ENCODE data around the gene WNK2. TPM values are rescaled to one million over a fixed set of nuclear protein-coding genes. Genes with fewer than 3 reads are reported as not detected.
A peak's percentile ranks its signal among the peaks of the same experiment; 100 is the strongest.

WNK2 gene
- total and polyA plus RNA-seq, 5 donors, result 167 to 322 (median 246) TPM

- whole genome bisulfite sequencing, result 52% methylated on average over 2 of the region's 2 CpGs
- ATAC-seq (no peak), DNase-seq (peak in 1 of 3 donors; percentile 26)
- H3K4me1 ChIP-seq (ENCODE audit: control insufficient read depth, insufficient read depth, low read length), result peaks cover 3% of the 10 kb centered on the region
- H3K27ac ChIP-seq (ENCODE audit: low read length), result peak overlapping the region; percentile 32
- no peak overlapping the region for H3K4me3 ChIP-seq (ENCODE audit: low read length)
- no peaks in the 10 kb centered on the region for H3K9me3 ChIP-seq (ENCODE audit: control insufficient read depth, low read length)
- no peaks in the 10 kb centered on the region for H3K27me3 ChIP-seq (ENCODE audit: control insufficient read depth, insufficient read depth)
- intact Hi-C loops (cut with DNase I), result no loop called here
Observed at GRCh38 chr9:93224591-93224990, 40.7 kb downstream of the WNK2 start.

GRCh38 chr9:93225417-93225816 lies 41.5 kb downstream of the WNK2 start:
- intact Hi-C loops (cut with DNase I), result no loop called here

GRCh38 chr9:93225892-93226291 lies 42.0 kb downstream of the WNK2 start:
- Histone ChIP-seq H3K27ac (ENCODE audit: low read length) (no peak overlapping the region), H3K27me3 (ENCODE audit: control insufficient read depth, insufficient read depth) (no peaks in the 10 kb centered on the region), H3K4me1 (ENCODE audit: control insufficient read depth, insufficient read depth, low read length) (peaks cover 3% of the 10 kb centered on the region), H3K9me3 (ENCODE audit: control insufficient read depth, low read length) (no peaks in the 10 kb centered on the region), H3K4me3 (ENCODE audit: low read length) (no peak overlapping the region)
- 67% methylated on average over 9 of the region's 9 CpGs for WGBS
- intact Hi-C loops (cut with DNase I), result no loop called here
- peak in 1 of 3 donors; percentile 19 for DNase-seq
- ATAC-seq, result no peak

More at GRCh38 chr9:93225417-93225816, 41.5 kb downstream of the WNK2 start:
- H3K27ac ChIP-seq (ENCODE audit: low read length), result no peak overlapping the region
- peaks cover 3% of the 10 kb centered on the region for H3K4me1 ChIP-seq (ENCODE audit: control insufficient read depth, insufficient read depth, low read length)
- H3K27me3 ChIP-seq (ENCODE audit: control insufficient read depth, insufficient read depth), result no peaks in the 10 kb centered on the region
- H3K4me3 ChIP-seq (ENCODE audit: low read length), result no peak overlapping the region
- no peak for ATAC-seq
- no peaks in the 10 kb centered on the region for H3K9me3 ChIP-seq (ENCODE audit: control insufficient read depth, low read length)
- no peak for DNase-seq
- 58% methylated on average over 7 of the region's 7 CpGs for WGBS

GRCh38 chr9:93226819-93227218 lies 42.9 kb downstream of the WNK2 start:
- Histone ChIP-seq H3K27ac (ENCODE audit: low read length) (no peak overlapping the region), H3K4me1 (ENCODE audit: control insufficient read depth, insufficient read depth, low read length) (peaks cover 3% of the 10 kb centered on the region), H3K9me3 (ENCODE audit: control insufficient read depth, low read length) (no peaks in the 10 kb centered on the region), H3K4me3 (ENCODE audit: low read length) (no peak overlapping the region), H3K27me3 (ENCODE audit: control insufficient read depth, insufficient read depth) (no peaks in the 10 kb centered on the region)
- ATAC-seq (no peak), DNase-seq (peak in 2 of 3 donors; percentile 9 to 20)
- intact Hi-C loops (cut with DNase I), result no loop called here
- WGBS, result 96% methylated on average over 5 of the region's 5 CpGs

- ATAC-seq (no peak), DNase-seq (peak in 1 of 3 donors; percentile 23)
- Histone ChIP-seq H3K4me3 (ENCODE audit: low read length) (no peak overlapping the region), H3K9me3 (ENCODE audit: control insufficient read depth, low read length) (no peaks in the 10 kb centered on the region), H3K4me1 (ENCODE audit: control insufficient read depth, insufficient read depth, low read length) (peaks cover 3% of the 10 kb centered on the region), H3K27me3 (ENCODE audit: control insufficient read depth, insufficient read depth) (no peaks in the 10 kb centered on the region), H3K27ac (ENCODE audit: low read length) (no peak overlapping the region)
- intact Hi-C loops (cut with DNase I), result no loop called here
- WGBS, result 96% methylated on average over 7 of the region's 7 CpGs
Observed at GRCh38 chr9:93228030-93228429, 44.1 kb downstream of the WNK2 start.

GRCh38 chr9:93228453-93228852 lies 44.5 kb downstream of the WNK2 start:
- ATAC-seq, result no peak
- Histone ChIP-seq H3K27me3 (ENCODE audit: control insufficient read depth, insufficient read depth) (no peaks in the 10 kb centered on the region), H3K27ac (ENCODE audit: low read length) (no peak overlapping the region), H3K9me3 (ENCODE audit: control insufficient read depth, low read length) (no peaks in the 10 kb centered on the region), H3K4me1 (ENCODE audit: control insufficient read depth, insufficient read depth, low read length) (peaks cover 3% of the 10 kb centered on the region), H3K4me3 (ENCODE audit: low read length) (no peak overlapping the region)
- 75% methylated on average over 8 of the region's 8 CpGs for WGBS
- intact Hi-C loops (cut with DNase I), result no loop called here
- DNase-seq, result peak in 1 of 3 donors; percentile 32

GRCh38 chr9:93229636-93230035 lies 45.7 kb downstream of the WNK2 start:
- no peaks in the 10 kb centered on the region for H3K27me3 ChIP-seq (ENCODE audit: control insufficient read depth, insufficient read depth)

GRCh38 chr9:93230185-93230584 lies 46.2 kb downstream of the WNK2 start:
- Histone ChIP-seq H3K4me1 (ENCODE audit: control insufficient read depth, insufficient read depth, low read length) (no peaks in the 10 kb centered on the region), H3K9me3 (ENCODE audit: control insufficient read depth, low read length) (no peaks in the 10 kb centered on the region), H3K4me3 (ENCODE audit: low read length) (no peak overlapping the region), H3K27ac (ENCODE audit: low read length) (no peak overlapping the region), H3K27me3 (ENCODE audit: control insufficient read depth, insufficient read depth) (no peaks in the 10 kb centered on the region)
- WGBS, result 92% methylated on average over 6 of the region's 6 CpGs
- intact Hi-C loops (cut with DNase I), result no loop called here
- no peak for ATAC-seq
- peak in 1 of 3 donors; percentile 11 for DNase-seq

More at GRCh38 chr9:93229636-93230035, 45.7 kb downstream of the WNK2 start:
- Histone ChIP-seq H3K4me1 (ENCODE audit: control insufficient read depth, insufficient read depth, low read length) (no peaks in the 10 kb centered on the region), H3K4me3 (ENCODE audit: low read length) (no peak overlapping the region), H3K9me3 (ENCODE audit: control insufficient read depth, low read length) (no peaks in the 10 kb centered on the region), H3K27ac (ENCODE audit: low read length) (no peak overlapping the region)
- WGBS, result 85% methylated on average over 14 of the region's 14 CpGs
- peak in 2 of 3 donors; percentile 7 to 46 for DNase-seq
- intact Hi-C loops (cut with DNase I), result no loop called here
- no peak for ATAC-seq

GRCh38 chr9:93230601-93231000 lies 46.7 kb downstream of the WNK2 start:
- ATAC-seq, result no peak
- WGBS, result 86% methylated on average over 15 of the region's 15 CpGs
- H3K9me3 ChIP-seq (ENCODE audit: control insufficient read depth, low read length), result no peaks in the 10 kb centered on the region
- no peak overlapping the region for H3K27ac ChIP-seq (ENCODE audit: low read length)
- no peaks in the 10 kb centered on the region for H3K27me3 ChIP-seq (ENCODE audit: control insufficient read depth, insufficient read depth)
- H3K4me1 ChIP-seq (ENCODE audit: control insufficient read depth, insufficient read depth, low read length), result no peaks in the 10 kb centered on the region
- H3K4me3 ChIP-seq (ENCODE audit: low read length), result no peak overlapping the region
- intact Hi-C loops (cut with DNase I), result no loop called here
- DNase-seq, result peak in 1 of 3 donors; percentile 19

GRCh38 chr9:93231121-93231694 lies 47.3 kb downstream of the WNK2 start:
- peak; percentile 6 to 45 for ATAC-seq
- no peaks in the 10 kb centered on the region for H3K27me3 ChIP-seq (ENCODE audit: control insufficient read depth, insufficient read depth)
- 54% methylated on average over 16 of the region's 16 CpGs for WGBS

GRCh38 chr9:93231716-93232115 lies 47.8 kb downstream of the WNK2 start:
- H3K4me1 ChIP-seq (ENCODE audit: control insufficient read depth, insufficient read depth, low read length), result no peaks in the 10 kb centered on the region
- no peaks in the 10 kb centered on the region for H3K27me3 ChIP-seq (ENCODE audit: control insufficient read depth, insufficient read depth)
- no peaks in the 10 kb centered on the region for H3K9me3 ChIP-seq (ENCODE audit: control insufficient read depth, low read length)
- no peak overlapping the region for H3K4me3 ChIP-seq (ENCODE audit: low read length)
- DNase-seq, result peak in 1 of 3 donors; percentile 27
- WGBS, result 83% methylated on average over 10 of the region's 10 CpGs
- no peak overlapping the region for H3K27ac ChIP-seq (ENCODE audit: low read length)
- ATAC-seq, result no peak
- intact Hi-C loops (cut with DNase I), result no loop called here

More at GRCh38 chr9:93231121-93231694, 47.3 kb downstream of the WNK2 start:
- Histone ChIP-seq H3K4me1 (ENCODE audit: control insufficient read depth, insufficient read depth, low read length) (no peaks in the 10 kb centered on the region), H3K9me3 (ENCODE audit: control insufficient read depth, low read length) (no peaks in the 10 kb centered on the region), H3K4me3 (ENCODE audit: low read length) (no peak overlapping the region), H3K27ac (ENCODE audit: low read length) (no peak overlapping the region)
- intact Hi-C loops (cut with DNase I), result no loop called here
- peak; percentile 43 to 71 (median 66) for DNase-seq
